Measurements from ENCODE around the gene ARHGAP5.

The ARHGAP5 gene

DNA sequence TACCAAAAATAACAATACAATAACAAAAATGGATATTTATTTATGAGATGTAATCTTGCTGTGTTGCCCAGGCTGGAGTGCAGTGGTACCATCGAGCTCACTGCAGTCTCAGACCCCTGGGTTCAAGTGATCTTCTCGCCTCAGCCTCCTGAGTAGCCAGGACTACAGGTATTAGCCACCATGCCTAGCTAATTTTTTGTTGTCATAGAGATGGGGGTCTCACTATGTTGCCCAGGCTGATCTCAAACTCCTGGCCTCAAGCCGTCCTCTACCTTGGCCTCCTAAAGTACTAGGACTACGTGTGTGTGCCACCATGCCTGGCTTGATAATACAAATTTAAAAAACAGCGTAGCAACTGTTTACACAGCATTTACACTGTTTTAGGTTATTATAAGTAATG is 23.1 kb downstream of the ARHGAP5 start:
- H3F3A ChIP-seq (ENCODE audit: control insufficient read depth, insufficient read depth): peaks cover 2% of the 10 kb centered on the region; the same call in 1 of the 2 replicates
- no peaks in the 10 kb centered on the region for H3K27me3 ChIP-seq (ENCODE audit: control insufficient read depth, low read length)
- no peaks in the 10 kb centered on the region for H3K9me2 ChIP-seq (replicated peaks; ENCODE audit: control insufficient read depth, low read length)
- TF ChIP-seq EZH2phosphoT487 (IDR thresholded peaks at IDR 0.05; ENCODE audit: borderline replicate concordance, low read length) (no peak), CTCF (IDR thresholded peaks at IDR 0.05; ENCODE audit: low read depth, low read length, poor library complexity, severe bottlenecking) (no peak)
- peaks cover 13% of the 10 kb centered on the region for H3K4me1 ChIP-seq (ENCODE audit: control insufficient read depth, low read length)
- H3K36me3 ChIP-seq (ENCODE audit: control insufficient read depth, low read length): no peaks in the 10 kb centered on the region
- H3K79me2 ChIP-seq (ENCODE audit: control insufficient read depth, low read length): no peaks in the 10 kb centered on the region
- no peak overlapping the region for H3K4me3 ChIP-seq (ENCODE audit: low read length)
- no peak overlapping the region for H3K4me2 ChIP-seq (ENCODE audit: low read length)
- no peak overlapping the region for H3K27ac ChIP-seq (ENCODE audit: low read depth, low read length)
- H4K20me1 ChIP-seq (ENCODE audit: control insufficient read depth, insufficient read depth, low read depth, low read length): no peaks in the 10 kb centered on the region
- no peaks in the 10 kb centered on the region for H3K9me3 ChIP-seq (ENCODE audit: control insufficient read depth, insufficient read depth, low read length)

DNA sequence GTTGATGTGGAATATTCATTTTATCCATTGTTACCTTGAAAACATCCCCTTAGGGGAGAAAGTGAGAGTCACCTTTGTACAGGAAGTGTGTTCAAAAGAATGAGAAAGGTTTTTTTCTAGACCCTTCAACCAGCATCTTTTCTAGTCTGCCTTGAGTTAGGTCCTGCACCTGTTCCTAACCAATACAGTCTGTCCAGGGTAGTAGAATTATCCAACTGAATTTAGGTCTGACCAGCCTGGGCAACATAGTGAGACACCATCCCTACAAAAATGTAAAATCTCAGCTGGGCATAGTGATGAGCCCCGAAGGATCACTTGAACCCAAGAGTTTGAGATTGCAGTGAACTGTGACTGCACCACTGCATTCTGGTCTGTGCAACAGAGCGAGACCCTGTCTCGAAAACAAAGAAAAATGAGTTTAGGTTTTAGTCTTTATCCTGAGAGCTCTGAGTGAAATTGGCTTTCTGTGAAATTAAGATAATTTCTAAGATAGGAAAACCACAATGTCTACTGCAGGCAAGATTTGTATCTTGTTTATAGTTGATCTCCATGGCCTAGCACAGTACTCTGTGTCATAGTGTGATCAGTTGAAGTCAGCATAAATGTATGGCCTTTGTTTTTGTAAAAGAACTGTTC is 25.2 kb downstream of the ARHGAP5 start:
- TF ChIP-seq CTCF (IDR thresholded peaks at IDR 0.05; ENCODE audit: low read depth, low read length, poor library complexity, severe bottlenecking) (no peak), EZH2phosphoT487 (IDR thresholded peaks at IDR 0.05; ENCODE audit: borderline replicate concordance, low read length) (no peak)
- Histone ChIP-seq H4K20me1 (ENCODE audit: control insufficient read depth, insufficient read depth, low read depth, low read length) (no peaks in the 10 kb centered on the region), H3K27ac (ENCODE audit: low read depth, low read length) (no peak overlapping the region)

DNA sequence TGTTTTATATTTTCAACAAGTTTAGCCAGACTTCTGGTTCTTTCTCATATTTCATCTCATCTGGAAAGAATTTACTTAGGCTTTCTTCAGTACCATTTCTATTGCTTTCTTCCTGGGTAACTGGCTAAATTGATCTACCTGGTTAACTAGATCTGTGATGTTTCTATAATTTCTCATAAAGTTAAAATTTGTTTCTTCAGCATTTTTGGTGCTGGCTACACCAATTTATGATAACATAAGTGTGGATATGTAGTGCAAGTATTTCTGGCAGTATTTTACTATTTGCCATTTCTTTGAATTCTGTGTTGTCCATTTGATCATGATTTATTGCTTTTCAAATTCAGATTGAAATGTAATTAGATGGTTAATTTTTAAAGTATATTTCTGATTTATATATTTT is 25.9 kb downstream of the ARHGAP5 start:
- Histone ChIP-seq H3K9me3 (ENCODE audit: control insufficient read depth, insufficient read depth, low read length) (no peaks in the 10 kb centered on the region), H3K36me3 (ENCODE audit: control insufficient read depth, low read length) (no peaks in the 10 kb centered on the region), H3K9me2 (replicated peaks; ENCODE audit: control insufficient read depth, low read length) (no peaks in the 10 kb centered on the region), H3F3A (ENCODE audit: control insufficient read depth, insufficient read depth) (peaks cover 2% of the 10 kb centered on the region; the same call in 1 of the 2 replicates), H3K79me2 (ENCODE audit: control insufficient read depth, low read length) (no peaks in the 10 kb centered on the region), H3K4me3 (ENCODE audit: low read length) (no peak overlapping the region), H4K20me1 (ENCODE audit: control insufficient read depth, insufficient read depth, low read depth, low read length) (no peaks in the 10 kb centered on the region), H3K27me3 (ENCODE audit: control insufficient read depth, low read length) (no peaks in the 10 kb centered on the region), H3K4me2 (ENCODE audit: low read length) (no peak overlapping the region; the same call in 1 of the 2 replicates), H3K27ac (ENCODE audit: low read depth, low read length) (no peak overlapping the region), H3K4me1 (ENCODE audit: control insufficient read depth, low read length) (peaks cover 13% of the 10 kb centered on the region)
- TF ChIP-seq CTCF (IDR thresholded peaks at IDR 0.05; ENCODE audit: low read depth, low read length, poor library complexity, severe bottlenecking) (no peak), EZH2phosphoT487 (IDR thresholded peaks at IDR 0.05; ENCODE audit: borderline replicate concordance, low read length) (no peak)

More for the DNA sequence above, 25.2 kb downstream of the ARHGAP5 start:
- Histone ChIP-seq H3K4me2 (ENCODE audit: low read length) (peak overlapping the region; percentile 33), H3K4me1 (ENCODE audit: control insufficient read depth, low read length) (peaks cover 13% of the 10 kb centered on the region), H3K36me3 (ENCODE audit: control insufficient read depth, low read length) (no peaks in the 10 kb centered on the region), H3F3A (ENCODE audit: control insufficient read depth, insufficient read depth) (peaks cover 2% of the 10 kb centered on the region; the same call in 1 of the 2 replicates), H3K27me3 (ENCODE audit: control insufficient read depth, low read length) (no peaks in the 10 kb centered on the region), H3K79me2 (ENCODE audit: control insufficient read depth, low read length) (no peaks in the 10 kb centered on the region), H3K9me2 (replicated peaks; ENCODE audit: control insufficient read depth, low read length) (no peaks in the 10 kb centered on the region), H3K9me3 (ENCODE audit: control insufficient read depth, insufficient read depth, low read length) (no peaks in the 10 kb centered on the region), H3K4me3 (ENCODE audit: low read length) (0 out of 2 replicates have a peak overlapping the region, but pooled peaks have one; percentile 6)

Measured in DOHH2 (cell line).